Activated CD4-positive, alpha-beta T cell treated with anti-CD3 and anti-CD28 coated beads, Interleukin-2, amount 50 U/mL, for 1 hour (primary cell): ENCODE data around the gene LHFPL4.

ENCODE experiments used
- DNase-seq: peaks from one replicate; pipeline ENCODE4 v3.0.0-alpha.2; 2020

Gene LHFPL4

GRCh38 chr3:9468460-9468859 is 85.2 kb downstream of the LHFPL4 start:
- DNase-seq, result no peak

GRCh38 chr3:9467451-9467850 is 86.2 kb downstream of the LHFPL4 start:
- DNase-seq, result no peak

GRCh38 chr3:9455596-9456131 is 98.0 kb downstream of the LHFPL4 start:
- DNase-seq, result no peak

GRCh38 chr3:9452417-9452816 is 101.2 kb downstream of the LHFPL4 start:
- DNase-seq, result no peak

- DNase-seq, result no peak
These were observed 102.6 kb downstream of the LHFPL4 start for GRCh38 chr3:9450991-9451390.

- DNase-seq, result no peak
These were observed 103.5 kb downstream of the LHFPL4 start for GRCh38 chr3:9450126-9450525.

- no peak for DNase-seq
These were observed 105.0 kb downstream of the LHFPL4 start for GRCh38 chr3:9448643-9449042.
